Epithelial cell of proximal tubule (primary cell): ENCODE data around the gene CA4. TPM values are rescaled to one million over a fixed set of nuclear protein-coding genes. Genes with fewer than 3 reads are reported as not detected.
"Not testable (repeated sequence)": the region's sequence is repeated elsewhere in the genome, so short reads cannot be mapped to it uniquely, and the experiment has no call there.

Experiments
- DNase-seq: peaks from one replicate; pipeline ENCODE4 v3.0.0-alpha.2; 2011; ENCODE audit warnings: low read depth
- H3K4me3 ChIP-seq: 2 replicates; pipeline ENCODE4 v1.5.1; 2011; ENCODE audit warnings: low read depth, mild to moderate bottlenecking, low read length
- CTCF ChIP-seq: conservative IDR thresholded peaks from 2 replicates; pipeline ENCODE4 v1.5.1; 2012; ENCODE audit warnings: low read depth, mild to moderate bottlenecking, low read length
- total RNA-seq: library from RNA; depleted of rRNA; stranded (reverse); fragments of >200 nt; gene quantifications from 2 replicates; pipeline ENCODE4 v1.2.3, GENCODE V29; 2015

Gene CA4
- not detected in 2 replicates for total RNA-seq

- H3K4me3 ChIP-seq, result peak within 1 kb of the TSS; percentile 44
- DNase-seq, result no peak
- no peak for TF ChIP-seq CTCF
Measured at GRCh38 chr17:60149691-60150582, at the start of gene CA4. Gene CA4 (plus strand): TSS chr17:60149973. CDS start chr17:60150035, 62 bp downstream.

GRCh38 chr17:60100577-60100976, 49.2 kb upstream of the CA4 start:
- DNase-seq, H3K4me3 ChIP-seq: not testable (repeated sequence)

GRCh38 chr17:60102015-60102631, 47.6 kb upstream of the CA4 start:
- DNase-seq, H3K4me3 ChIP-seq: not testable (repeated sequence)

- DNase-seq, result no peak
- TF ChIP-seq CTCF, result no peak
- H3K4me3 ChIP-seq, result peak overlapping the region; percentile 29
Measured at GRCh38 chr17:60102632-60103096, 47.1 kb upstream of the CA4 start.

- no peak for TF ChIP-seq CTCF
- no peak for DNase-seq
- no peak overlapping the region for H3K4me3 ChIP-seq
Measured at GRCh38 chr17:60103957-60104356, 45.8 kb upstream of the CA4 start.

GRCh38 chr17:60106340-60107059, 43.3 kb upstream of the CA4 start:
- TF ChIP-seq CTCF, result no peak
- no peak for DNase-seq
- H3K4me3 ChIP-seq, result no peak overlapping the region

GRCh38 chr17:60107526-60108257, 42.1 kb upstream of the CA4 start:
- no peak overlapping the region for H3K4me3 ChIP-seq
- no peak for DNase-seq
- no peak for TF ChIP-seq CTCF

- H3K4me3 ChIP-seq, DNase-seq: not testable (repeated sequence)
Measured at GRCh38 chr17:60108309-60108708, 41.5 kb upstream of the CA4 start.
